ENCODE results near the gene BTNL3. TPM values are rescaled to one million over a fixed set of nuclear protein-coding genes. Genes with fewer than 3 reads are reported as not detected.
"Not testable (repeated sequence)": the region's sequence is repeated elsewhere in the genome, so short reads cannot be mapped to it uniquely, and the experiment has no call there.

The BTNL3 gene
- total RNA-seq, 1 experiment from 2014 or later: not detected

GRCh38 chr5:181044662-181045305 lies 56.1 kb downstream of the BTNL3 start:
- Mint-ChIP-seq H3K27ac (no peak overlapping the region), H3K9me3 (no peaks in the 10 kb centered on the region), H3K36me3 (no peaks in the 10 kb centered on the region), H3K27me3 (ENCODE audit: low read depth) (peaks cover 26% of the 10 kb centered on the region), H3K4me3 (no peak overlapping the region), H3K4me1 (peaks cover 5% of the 10 kb centered on the region; the same call in 1 of the 2 replicates)
- CTCF ChIA-PET: interaction anchor here (1.0 to 1.3 kb wide), 2 partner anchors 9 to 123 kb away, joined by 4 to 5 read pairs; no protein-coding TSS in a partner anchor
- POLR2A ChIA-PET: no interaction called here
- DNase-seq (ENCODE audit: low spot score): no peak
- TF ChIP-seq ZNF263 (CRISPR knock-in tag; IDR thresholded peaks at IDR 0.05; ENCODE audit: low read depth): no peak
- no peak for TF ChIP-seq ZNF671 (CRISPR knock-in tag; IDR thresholded peaks at IDR 0.05)
- no peak for TF ChIP-seq NFE2L1 (CRISPR knock-in tag; IDR thresholded peaks at IDR 0.05)
- no peak for TF ChIP-seq GRHL2 (CRISPR knock-in tag; IDR thresholded peaks at IDR 0.05; ENCODE audit: insufficient replicate concordance, severe bottlenecking)
- TF ChIP-seq USF2 (CRISPR knock-in tag; IDR thresholded peaks at IDR 0.05): no peak
- ATAC-seq: no peak

GRCh38 chr5:181045316-181045715 lies 56.7 kb downstream of the BTNL3 start:
- no peak overlapping the region for H3K4me3 Mint-ChIP-seq
- ATAC-seq (no peak), DNase-seq (ENCODE audit: low spot score) (no peak)
- H3K27ac Mint-ChIP-seq: no peak overlapping the region
- peaks cover 31% of the 10 kb centered on the region for H3K27me3 Mint-ChIP-seq (ENCODE audit: low read depth)
- ChIA-PET CTCF (interaction anchor here (1.0 kb wide), 1 partner anchor 10 kb away, joined by 4 read pairs; no protein-coding TSS in a partner anchor), POLR2A (no interaction called here)
- H3K36me3 Mint-ChIP-seq: no peaks in the 10 kb centered on the region
- H3K9me3 Mint-ChIP-seq: no peaks in the 10 kb centered on the region
- no peaks in the 10 kb centered on the region for H3K4me1 Mint-ChIP-seq
- no peak for TF ChIP-seq ATF6 (CRISPR knock-in tag; IDR thresholded peaks at IDR 0.05)
- TF ChIP-seq TEAD4 (CRISPR knock-in tag; IDR thresholded peaks at IDR 0.05): no peak
- TF ChIP-seq ZNF138 (CRISPR knock-in tag; conservative IDR thresholded peaks at IDR 0.05): no peak
- TF ChIP-seq NR1H2 (CRISPR knock-in tag; IDR thresholded peaks at IDR 0.05): no peak
- TF ChIP-seq ATF3 (CRISPR knock-in tag; conservative IDR thresholded peaks at IDR 0.05): no peak
- no peak for TF ChIP-seq KAT7 (CRISPR knock-in tag; IDR thresholded peaks at IDR 0.05; ENCODE audit: borderline replicate concordance)
- TF ChIP-seq ETV6 (CRISPR knock-in tag; IDR thresholded peaks at IDR 0.05): no peak
- TF ChIP-seq ZNF416 (CRISPR knock-in tag; IDR thresholded peaks at IDR 0.05): no peak
- TF ChIP-seq NFATC4 (CRISPR knock-in tag; IDR thresholded peaks at IDR 0.05): no peak
- no peak for TF ChIP-seq IRF2 (CRISPR knock-in tag; IDR thresholded peaks at IDR 0.05; ENCODE audit: borderline replicate concordance, low read depth)
- TF ChIP-seq E2F5 (CRISPR knock-in tag; IDR thresholded peaks at IDR 0.05): no peak
- TF ChIP-seq JUN (CRISPR knock-in tag; IDR thresholded peaks at IDR 0.05): no peak
- no peak for TF ChIP-seq ZNF263 (CRISPR knock-in tag; IDR thresholded peaks at IDR 0.05; ENCODE audit: low read depth)
- no peak for TF ChIP-seq CREM (CRISPR knock-in tag; IDR thresholded peaks at IDR 0.05)
- TF ChIP-seq ZSCAN18 (CRISPR knock-in tag; IDR thresholded peaks at IDR 0.05): no peak
- TF ChIP-seq HMGA2 (CRISPR knock-in tag; IDR thresholded peaks at IDR 0.05): no peak
- no peak for TF ChIP-seq GABPB1 (CRISPR knock-in tag; IDR thresholded peaks at IDR 0.05)
- no peak for TF ChIP-seq ZNF671 (CRISPR knock-in tag; IDR thresholded peaks at IDR 0.05)

GRCh38 chr5:181045857-181046256 lies 57.2 kb downstream of the BTNL3 start:
- H3K9me3 Mint-ChIP-seq; CTCF ChIA-PET; POLR2A ChIA-PET; H3K4me3 Mint-ChIP-seq; H3K36me3 Mint-ChIP-seq; H3K4me1 Mint-ChIP-seq; H3K27ac Mint-ChIP-seq; ATAC-seq; DNase-seq (ENCODE audit: low spot score): not testable (repeated sequence)
- H3K27me3 Mint-ChIP-seq (ENCODE audit: low read depth): peaks cover 36% of the 10 kb centered on the region

Data from WTC11 (cell line).